Left lobe of liver (tissue), 2 donors: ENCODE measurements around the gene ANGPTL2. TPM values are rescaled to one million over a fixed set of nuclear protein-coding genes. Genes with fewer than 3 reads are reported as not detected.

Experiments used
- ATAC-seq: fragments of 200-7000 bp; cut with Tn5 transposase; one replicate; pipeline ENCODE4 v1.9.1; 2020; ENCODE audit warnings: mild to moderate bottlenecking, moderate library complexity
- DNase-seq: peaks from one replicate; pipeline ENCODE4 v3.0.0-alpha.2; 2020; ENCODE audit warnings: low spot score
- total RNA-seq: library from RNA; stranded (reverse); gene quantifications from one replicate; pipeline ENCODE4 v1.2.1, GENCODE V29; 2021
- donor health status: DM: no; HTN: no; CAD: no; lungs with moderate emphysema.
- donor health status: DM: no; HTN: yes; CAD: no.

The ANGPTL2 gene
- total RNA-seq, 1 donor from 2014 or later = 2.8 TPM

DNA sequence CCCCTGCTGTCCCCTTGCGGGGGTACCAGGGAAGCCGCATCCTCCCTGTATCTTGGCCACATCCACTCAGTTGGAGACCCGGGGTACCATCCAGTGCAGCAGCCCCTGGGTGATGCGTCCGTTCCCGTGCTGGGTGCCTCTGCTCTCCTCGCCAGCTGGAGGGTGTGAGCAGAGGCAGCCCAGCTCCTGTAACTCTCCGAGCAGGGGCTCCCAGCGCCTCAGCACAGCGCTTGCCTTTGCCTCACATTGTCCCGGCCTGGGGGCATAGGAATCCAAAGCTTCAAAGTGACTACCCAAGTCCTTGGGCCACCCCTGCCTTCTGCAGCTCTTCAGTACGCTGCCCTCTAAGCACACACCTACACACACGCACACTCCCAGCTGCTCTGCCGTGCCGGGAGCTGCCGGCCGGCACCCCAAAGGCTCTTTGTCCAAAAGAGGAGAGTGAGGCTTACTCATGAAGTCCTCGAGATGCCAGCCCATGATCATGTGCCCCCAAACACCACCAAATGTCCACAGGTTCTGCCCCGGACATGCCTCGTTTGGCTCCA lies 733 bp downstream of the ANGPTL2 start:
- DNase-seq (no peak), ATAC-seq (no peak)

- no peak for DNase-seq
- ATAC-seq = no peak
These were observed 3.1 kb downstream of the ANGPTL2 start for GRCh38 chr9:127119320-127119709.

- no peak for ATAC-seq
- no peak for DNase-seq
These were observed 3.7 kb downstream of the ANGPTL2 start for GRCh38 chr9:127118597-127119319.

DNA sequence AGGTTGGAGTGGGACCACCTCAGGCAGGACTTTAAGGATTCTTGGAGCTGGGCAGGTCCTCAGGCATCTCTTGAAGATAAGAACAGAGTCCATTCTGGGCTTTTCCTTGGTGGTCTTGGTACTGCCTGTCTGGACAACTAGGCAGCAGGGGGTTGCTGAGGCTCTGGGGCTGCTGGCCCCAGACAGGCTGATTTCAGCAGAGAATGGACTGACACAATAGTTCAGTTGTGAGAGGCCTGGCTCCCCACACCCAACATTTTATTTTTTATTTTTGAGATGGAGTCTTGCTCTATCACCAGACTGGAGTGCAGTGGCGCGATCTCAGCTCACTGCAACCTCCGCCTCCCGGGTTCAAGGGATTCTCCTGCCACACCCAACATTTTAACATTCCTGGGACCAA lies 4.6 kb downstream of the ANGPTL2 start:
- ATAC-seq (no peak), DNase-seq (no peak)

DNA sequence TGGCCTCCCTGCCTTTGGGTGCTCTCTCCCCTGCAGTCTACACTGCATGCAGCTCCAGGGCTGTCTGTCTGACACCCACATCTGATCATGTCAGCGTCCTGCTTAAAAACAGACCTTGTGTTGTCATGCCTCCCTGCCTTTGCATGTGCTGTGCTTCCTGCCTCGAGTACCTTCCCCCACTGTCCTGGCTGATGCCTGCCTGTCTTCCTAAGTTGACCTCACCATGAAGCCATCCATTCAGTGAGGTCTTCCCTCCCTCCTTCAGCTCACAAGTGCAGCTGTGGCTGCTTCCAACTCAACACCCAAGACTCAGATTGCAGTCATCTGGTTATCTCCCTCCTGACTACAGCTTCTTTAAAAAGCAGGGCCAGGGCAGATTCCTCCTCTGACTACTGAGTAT lies 5.5 kb downstream of the ANGPTL2 start:
- DNase-seq (no peak), ATAC-seq (no peak)

GRCh38 chr9:127116088-127116726 lies 6.2 kb downstream of the ANGPTL2 start:
- no peak for DNase-seq

GRCh38 chr9:127114606-127115005 lies 7.8 kb downstream of the ANGPTL2 start:
- ATAC-seq = no peak
- no peak for DNase-seq

More at GRCh38 chr9:127116088-127116726, 6.2 kb downstream of the ANGPTL2 start:
- no peak for ATAC-seq

- DNase-seq (no peak), ATAC-seq (no peak)
These were observed 9.1 kb downstream of the ANGPTL2 start for GRCh38 chr9:127113191-127113972.

- ATAC-seq = no peak
These were observed 9.7 kb downstream of the ANGPTL2 start for GRCh38 chr9:127112735-127113161.

DNA sequence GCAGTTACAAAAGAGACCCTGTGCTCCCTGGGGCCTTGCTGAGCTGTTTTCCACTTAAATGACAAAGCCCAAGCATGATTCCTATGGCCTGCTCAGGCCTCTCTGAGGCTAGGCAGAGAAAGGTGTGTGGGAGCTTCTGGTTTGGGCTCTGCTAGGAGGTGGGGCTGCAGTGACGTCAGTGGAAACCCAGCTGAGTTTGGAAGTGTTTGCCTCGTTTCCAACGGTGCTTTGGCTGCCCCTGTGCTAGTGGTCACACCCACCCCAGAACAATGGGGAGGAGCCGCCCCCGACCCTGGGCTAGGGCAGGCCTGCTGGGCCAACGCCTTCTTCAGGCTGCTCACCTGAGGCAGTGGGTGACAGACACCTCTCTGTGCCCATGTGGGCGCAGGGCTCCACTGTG lies 10.4 kb downstream of the ANGPTL2 start:
- ATAC-seq (no peak), DNase-seq (no peak)

More at GRCh38 chr9:127112735-127113161, 9.7 kb downstream of the ANGPTL2 start:
- no peak for DNase-seq

- ATAC-seq (peak; percentile 57), DNase-seq (no peak)
These were observed 13.2 kb downstream of the ANGPTL2 start for GRCh38 chr9:127109212-127109711.

GRCh38 chr9:127107929-127108876 lies 14.2 kb downstream of the ANGPTL2 start:
- ATAC-seq (no peak), DNase-seq (no peak)

DNA sequence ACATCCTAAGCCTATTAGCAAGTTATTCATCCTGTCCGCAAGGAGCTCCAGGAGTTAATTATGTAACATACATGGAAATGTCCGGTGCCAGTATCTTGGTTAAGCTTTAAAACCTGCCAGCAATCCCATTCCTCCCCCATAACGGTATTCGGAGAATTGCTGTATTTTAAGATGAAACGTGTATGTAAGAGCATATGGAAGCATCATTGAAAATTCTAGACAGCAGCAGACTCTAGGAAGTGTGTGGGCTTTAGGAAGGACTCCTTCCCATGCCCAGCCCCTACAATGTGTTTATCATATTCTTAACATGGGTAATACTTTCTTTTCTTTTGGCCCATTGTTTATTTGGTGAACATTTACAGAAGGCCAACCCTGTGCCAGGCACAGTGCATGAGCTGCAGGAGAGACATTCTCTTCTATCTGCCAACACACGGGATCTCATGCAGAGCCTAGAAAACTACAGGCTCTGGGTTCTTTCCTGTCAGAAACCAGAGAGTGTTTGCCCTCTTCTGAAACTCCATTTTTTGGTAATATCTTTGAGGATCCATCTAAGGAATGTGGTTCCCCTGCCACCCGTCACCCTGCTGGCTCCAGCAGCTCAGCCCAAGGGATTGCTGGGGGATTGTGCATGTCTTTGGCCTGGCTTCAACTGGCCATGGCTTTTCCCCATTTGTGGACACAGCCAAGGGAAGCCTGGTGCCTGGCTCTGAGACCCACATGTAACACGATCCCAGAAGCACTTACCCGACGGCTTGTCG lies 15.1 kb downstream of the ANGPTL2 start:
- DNase-seq (no peak), ATAC-seq (no peak)

DNA sequence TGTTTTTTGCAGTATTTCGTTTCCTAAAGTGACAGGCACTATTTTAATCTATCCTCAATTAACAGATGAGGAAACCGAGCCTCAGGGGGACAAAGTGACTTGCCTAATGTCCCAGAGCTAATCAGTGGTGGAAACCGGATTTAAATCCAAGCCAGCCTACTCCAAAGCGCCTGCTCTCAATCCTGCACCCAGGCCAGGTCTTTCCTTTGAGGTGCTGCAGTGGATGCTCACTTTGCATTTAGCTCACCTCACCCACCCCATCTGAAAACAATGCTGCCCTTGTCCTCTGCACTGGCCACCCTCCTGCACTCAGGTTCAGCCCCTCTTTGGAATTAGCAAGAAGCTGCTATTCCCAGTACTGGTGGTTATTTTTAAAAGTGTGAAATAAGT lies 16.0 kb downstream of the ANGPTL2 start:
- no peak for DNase-seq

DNA sequence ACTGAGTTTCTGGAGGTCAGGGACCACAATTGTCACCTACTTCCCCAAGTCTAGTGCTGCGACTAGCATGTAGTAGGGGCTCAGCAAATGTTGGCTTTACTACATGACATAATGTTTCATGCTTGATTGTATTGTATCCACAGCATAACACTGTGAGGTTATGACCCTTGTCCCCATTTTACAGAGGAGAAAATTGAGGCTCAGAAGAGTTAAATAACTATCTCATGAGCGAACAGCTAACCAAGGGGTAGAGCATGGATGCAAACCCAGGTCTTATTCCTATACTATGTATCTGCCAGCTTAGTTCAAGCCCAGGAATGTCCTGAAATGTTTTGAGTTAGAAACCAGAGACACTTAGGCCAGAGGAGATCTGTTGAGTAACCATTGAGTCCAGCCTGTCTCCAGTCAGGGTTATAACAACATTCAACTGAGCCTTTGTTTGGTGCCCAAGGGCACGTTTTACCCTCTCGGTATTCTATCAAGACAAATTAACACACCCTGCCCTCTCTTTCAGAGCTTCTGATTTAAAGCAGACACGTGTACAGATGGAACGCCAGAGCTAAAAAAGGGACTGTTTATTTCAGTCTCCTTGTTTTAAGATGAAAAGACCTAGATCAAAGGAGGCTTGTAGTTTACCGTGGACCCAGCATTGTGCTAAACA lies 16.5 kb downstream of the ANGPTL2 start:
- ATAC-seq (no peak), DNase-seq (no peak)

More for the DNA sequence above, 16.0 kb downstream of the ANGPTL2 start:
- no peak for ATAC-seq

GRCh38 chr9:127104581-127105311 lies 17.7 kb downstream of the ANGPTL2 start:
- ATAC-seq = no peak
- DNase-seq = no peak

DNA sequence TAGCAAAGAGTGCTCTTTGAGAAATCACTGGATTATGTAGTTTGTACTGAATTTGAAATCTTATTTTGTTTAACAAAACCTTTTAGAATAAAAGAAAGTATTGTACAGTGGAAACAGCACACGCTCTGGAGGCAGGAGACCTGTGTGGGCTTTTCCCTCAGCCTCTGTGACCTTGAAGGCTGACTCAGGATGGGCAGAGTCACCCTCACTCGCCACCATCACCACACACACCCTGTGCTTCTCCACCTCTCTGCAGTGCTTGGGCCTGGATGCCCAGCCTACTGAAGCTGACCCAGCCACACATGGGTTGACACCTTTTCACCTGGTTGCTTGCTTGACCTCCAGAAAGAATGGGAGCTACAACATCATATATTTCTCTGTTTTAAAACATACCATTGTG lies 19.6 kb downstream of the ANGPTL2 start:
- no peak for DNase-seq
- ATAC-seq = no peak

GRCh38 chr9:127102176-127102575 lies 20.3 kb downstream of the ANGPTL2 start:
- no peak for ATAC-seq

More at GRCh38 chr9:127102176-127102575, 20.3 kb downstream of the ANGPTL2 start:
- DNase-seq = no peak
